GM19238 (cell line): ENCODE measurements around the gene ABI3BP.
A peak's percentile ranks its signal among the peaks of the same experiment; 100 is the strongest.

Experiments used
- DNase-seq: peaks from one replicate; pipeline ENCODE4 v3.0.0; 2011; ENCODE audit warnings: low spot score; ENCODE audit not compliant: insufficient read length

The ABI3BP gene

GRCh38 chr3:100744671-100745070 lies 248.6 kb downstream of the ABI3BP start:
- no peak for DNase-seq

DNA sequence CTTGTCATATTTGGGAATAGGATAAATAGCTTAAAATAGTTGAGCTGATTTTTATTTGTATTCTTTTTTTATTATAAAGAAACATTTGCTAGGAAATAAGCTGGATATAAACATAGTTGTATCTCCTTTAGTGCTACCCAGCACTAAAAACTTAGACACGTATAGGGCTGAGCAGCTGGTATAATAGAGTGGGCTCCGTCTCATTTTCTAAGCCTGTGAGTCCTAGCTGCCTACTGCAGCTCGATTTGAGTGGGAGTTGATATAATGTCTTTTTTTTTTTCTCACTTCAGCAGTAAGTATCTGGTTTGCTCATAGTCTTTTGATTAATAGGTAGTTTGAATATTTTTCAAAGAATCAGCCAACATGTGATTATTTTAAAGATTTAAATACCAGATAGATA lies 249.7 kb downstream of the ABI3BP start:
- no peak for DNase-seq

GRCh38 chr3:100740207-100740606 lies 253.0 kb downstream of the ABI3BP start:
- no peak for DNase-seq

DNA sequence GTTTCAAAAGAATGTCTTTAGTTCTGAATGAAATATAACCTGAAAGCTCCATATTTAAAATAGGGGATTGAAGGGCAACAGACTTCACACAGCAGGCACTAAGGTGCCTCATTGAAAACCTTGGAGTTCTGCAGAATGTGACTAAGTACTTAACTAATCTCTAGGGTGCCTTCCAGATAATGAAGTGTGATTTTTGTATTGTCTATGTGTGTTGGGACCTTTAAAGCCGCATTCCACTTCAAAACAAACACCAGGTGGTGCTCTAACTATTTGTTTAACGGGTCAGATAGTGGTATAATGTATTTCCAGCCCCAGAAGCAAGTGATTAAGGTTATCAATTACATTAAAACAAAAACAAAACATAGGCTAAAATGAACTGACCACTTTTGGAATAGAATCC lies 255.9 kb downstream of the ABI3BP start:
- DNase-seq, result no peak

- no peak for DNase-seq
Observed at GRCh38 chr3:100732435-100732834, 260.8 kb downstream of the ABI3BP start.

DNA sequence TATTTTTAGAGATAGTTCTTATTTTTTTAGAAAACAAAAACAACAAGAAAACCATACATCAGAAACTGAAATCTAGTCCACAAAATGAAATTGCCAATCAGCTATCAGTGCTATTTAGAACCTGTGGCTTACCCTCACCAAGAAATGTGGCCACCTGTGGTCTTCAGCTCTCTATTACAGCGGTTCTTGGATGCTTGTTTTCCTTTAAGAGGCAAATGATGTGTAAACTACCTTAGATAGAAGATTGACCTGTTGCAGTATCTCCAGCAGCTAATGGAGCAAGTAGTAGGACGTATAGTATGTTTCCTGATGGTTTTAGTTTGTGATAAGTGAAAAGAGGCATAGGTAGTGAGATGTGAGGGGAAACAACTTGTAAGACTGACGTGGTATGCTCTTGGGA lies 262.7 kb downstream of the ABI3BP start:
- no peak for DNase-seq

DNA sequence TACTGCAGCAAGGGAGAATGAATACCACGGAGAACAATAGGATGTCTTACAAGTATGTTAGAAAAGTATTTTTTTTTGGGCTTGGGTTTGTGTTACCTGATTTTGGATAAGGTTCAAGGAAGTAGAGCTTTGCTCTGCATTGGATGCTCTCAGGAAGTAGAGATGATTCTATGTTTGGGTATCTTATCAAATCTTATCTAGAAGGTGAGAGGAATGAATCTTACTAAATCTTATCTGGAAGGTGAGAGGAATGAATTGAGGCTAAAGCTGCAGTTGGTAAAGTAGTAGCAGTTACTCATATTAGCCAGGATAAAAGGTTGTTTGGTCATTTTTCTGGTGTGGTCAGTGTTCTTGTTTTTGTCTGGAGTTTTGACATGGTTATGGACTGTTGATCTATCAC lies 266.5 kb downstream of the ABI3BP start:
- DNase-seq, result no peak

DNA sequence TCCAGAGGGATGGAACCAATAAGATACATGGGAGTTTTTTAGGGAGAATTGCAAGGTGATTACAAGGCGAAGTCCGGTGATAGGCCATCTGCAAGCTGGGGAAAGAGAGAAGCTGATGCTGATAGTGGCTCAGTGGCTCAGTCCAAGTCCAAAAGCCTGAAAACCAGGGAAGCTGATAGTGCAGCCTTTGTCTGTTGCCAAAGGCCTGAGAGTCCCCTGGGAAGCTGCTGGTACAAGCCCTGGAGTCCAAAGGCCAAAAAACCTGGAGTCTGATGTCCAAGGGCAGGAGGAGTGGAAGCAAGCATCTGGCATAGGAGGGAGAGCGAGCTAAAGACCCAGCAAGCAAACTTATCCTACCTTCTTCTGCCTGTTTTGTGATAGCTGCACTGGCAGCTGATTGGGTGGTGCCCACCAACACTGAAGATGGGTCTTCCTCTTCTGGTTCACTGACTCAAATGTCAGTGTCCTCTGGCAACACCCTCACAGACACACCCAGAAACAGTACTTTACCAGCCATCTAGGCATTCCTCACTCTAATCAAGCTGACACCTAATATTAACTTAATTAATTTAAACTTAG lies 267.2 kb downstream of the ABI3BP start:
- DNase-seq, result no peak

- DNase-seq, result no peak
Observed at GRCh38 chr3:100720426-100720825, 272.8 kb downstream of the ABI3BP start.

GRCh38 chr3:100719136-100719535 lies 274.1 kb downstream of the ABI3BP start:
- DNase-seq, result no peak

GRCh38 chr3:100717637-100718487 lies 275.4 kb downstream of the ABI3BP start:
- DNase-seq, result no peak

DNA sequence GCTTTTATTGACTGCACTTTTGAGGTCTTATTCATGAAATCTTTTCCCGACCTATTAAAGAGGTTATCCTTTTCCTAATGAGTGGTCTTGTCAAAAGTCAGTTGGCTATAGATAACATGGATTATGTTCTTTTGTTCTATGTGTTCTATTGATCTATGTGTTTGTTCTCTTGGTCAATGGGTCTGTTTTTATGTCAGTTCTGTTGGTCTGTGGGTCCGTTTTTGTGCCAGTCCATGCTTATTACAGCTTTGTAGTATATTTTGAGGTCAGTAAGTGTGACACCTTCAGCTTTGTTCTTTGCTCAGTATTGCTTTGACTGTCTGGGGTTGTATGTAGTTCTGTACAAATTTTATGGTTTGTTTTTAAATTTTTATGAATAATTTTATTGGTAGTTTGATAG lies 276.2 kb downstream of the ABI3BP start:
- no peak for DNase-seq

DNA sequence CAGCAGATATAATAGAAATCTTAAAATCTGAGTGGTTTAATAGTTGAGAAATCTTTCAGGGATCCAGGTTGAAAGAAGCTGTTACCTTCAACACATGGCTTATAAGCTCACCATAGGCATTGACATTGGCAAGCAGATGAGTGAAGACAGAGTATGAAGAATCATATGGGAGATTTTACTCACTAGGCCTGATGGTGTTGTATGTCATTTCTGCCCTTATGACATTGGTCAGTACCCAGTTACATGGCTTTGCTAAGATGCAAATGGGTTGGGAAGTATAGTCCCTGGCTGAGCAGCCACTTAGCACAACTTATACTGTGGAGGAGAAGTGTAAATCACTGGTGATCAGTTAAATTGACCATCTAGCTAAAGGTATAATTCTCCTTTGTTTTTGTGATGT lies 278.0 kb downstream of the ABI3BP start:
- DNase-seq, result no peak

DNA sequence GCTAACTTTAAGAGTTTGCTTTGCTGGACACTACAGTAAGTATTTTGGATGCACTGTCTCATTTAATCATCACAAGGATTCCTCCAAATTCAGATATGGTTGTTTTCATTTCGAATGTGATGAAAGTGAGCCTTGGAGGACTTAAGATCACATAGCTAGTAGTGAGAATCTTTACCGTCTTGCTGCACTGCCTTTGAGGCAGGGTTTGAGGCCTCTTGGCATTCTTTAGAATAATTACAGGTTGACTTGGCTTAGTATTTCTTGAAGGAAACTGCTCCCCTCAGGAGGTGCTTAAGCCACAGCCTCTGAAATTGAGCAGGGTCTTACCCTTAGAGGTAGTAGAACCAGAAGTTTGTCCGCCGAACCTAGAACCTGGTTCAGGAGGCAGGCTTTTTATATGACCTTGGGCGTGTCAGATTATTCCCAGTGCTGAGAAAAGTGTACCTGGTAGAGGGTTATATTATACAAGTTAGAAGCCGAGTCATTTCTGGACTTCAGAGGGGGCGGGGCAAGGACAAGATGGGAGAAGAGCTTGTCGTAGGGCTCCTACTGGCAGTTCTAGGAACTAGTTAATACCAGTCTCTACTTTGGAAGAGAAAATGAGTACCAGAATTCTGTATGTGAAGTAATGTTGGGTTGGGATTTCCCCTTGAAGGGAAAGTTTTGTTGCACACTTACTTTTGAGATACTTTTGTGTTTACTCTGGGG lies 282.8 kb downstream of the ABI3BP start:
- peak; percentile 45 for DNase-seq

GRCh38 chr3:100709842-100710260 lies 283.4 kb downstream of the ABI3BP start:
- DNase-seq, result peak; percentile 4

DNA sequence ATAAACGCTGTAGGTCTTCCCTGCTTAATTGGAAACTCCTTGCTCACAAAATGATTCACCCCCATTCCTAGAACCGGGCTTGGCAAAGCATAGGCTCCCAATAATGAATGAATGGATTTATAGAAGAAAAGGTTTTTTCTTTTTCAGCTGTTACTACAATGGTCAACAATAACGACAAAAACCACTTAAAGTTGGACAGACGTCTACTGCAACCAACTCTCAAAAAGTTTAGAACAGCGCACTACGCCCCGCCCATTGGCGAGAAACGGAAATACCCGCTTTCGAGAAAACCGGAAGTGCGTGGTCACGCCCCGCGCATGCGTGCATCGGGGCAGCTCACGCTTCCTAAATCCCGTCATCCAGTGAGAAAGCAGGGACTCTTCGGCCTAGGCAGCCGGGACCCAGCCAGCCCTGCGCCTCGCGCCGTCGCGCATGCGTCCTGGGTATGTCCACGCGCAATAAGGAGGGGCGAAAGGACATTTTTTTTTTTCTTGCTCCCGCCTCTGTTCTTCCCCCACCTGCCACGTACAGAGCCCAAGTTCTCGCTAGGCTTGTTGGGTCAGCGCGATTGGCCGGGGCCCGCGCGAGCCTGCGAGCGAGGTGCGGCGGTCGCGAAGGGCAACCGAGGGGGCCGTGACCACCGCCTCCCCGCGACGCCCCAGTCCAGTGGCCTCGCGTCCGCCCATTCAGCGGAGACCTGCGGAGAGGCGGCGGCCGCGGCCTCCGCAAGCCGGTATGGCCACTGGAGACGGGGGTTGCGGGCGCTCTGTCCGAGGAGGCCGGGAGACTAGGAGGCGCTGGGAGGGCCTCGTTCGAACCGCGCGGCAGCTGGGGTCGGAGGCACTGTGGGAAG lies 284.0 kb downstream of the ABI3BP start, which contains the start of gene TFG:
Gene TFG (plus strand): TSS at position 506 of the 853 bp plus-strand sequence. CDS start 4,192 bp downstream, outside the sequence.
- peak; percentile 92 for DNase-seq

DNA sequence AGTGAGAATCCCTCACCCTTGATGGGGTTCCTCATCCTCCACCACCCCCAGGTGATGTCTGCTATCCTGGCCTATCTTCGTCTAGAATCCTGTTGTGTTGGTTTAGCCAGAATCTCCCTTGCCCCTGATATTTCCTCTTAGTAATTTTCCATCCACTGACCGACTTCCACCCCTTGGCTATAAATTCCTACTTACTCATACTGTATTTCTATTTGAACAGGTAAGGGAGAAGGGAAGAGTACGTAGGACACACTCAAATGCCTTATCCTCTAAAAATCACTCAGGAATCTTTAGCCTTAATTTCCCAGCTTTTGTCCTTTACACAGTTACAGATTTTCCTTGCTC lies 284.6 kb downstream of the ABI3BP start:
- no peak for DNase-seq

DNA sequence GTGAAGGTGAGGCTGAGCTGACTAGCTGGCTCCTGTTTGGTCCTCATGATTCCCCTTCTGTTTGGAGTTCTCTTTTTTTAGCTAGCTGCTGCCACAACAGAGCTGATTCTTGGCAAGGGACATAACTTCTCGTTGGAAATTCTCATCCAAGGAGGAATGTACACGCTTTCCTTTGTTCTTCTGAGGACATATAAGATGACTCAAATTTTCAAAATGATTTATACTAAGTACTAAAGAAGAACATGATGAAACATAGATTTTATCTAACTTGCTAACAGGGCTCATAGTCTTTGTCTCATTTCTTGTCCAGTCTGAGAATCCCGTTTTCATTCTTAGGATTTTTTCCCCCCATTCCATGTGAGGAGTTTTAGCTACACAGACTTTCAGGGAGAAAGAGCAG lies 286.9 kb downstream of the ABI3BP start:
- no peak for DNase-seq

- DNase-seq, result no peak
Observed at GRCh38 chr3:100703865-100704264, 289.4 kb downstream of the ABI3BP start.

GRCh38 chr3:100702980-100703345 lies 290.3 kb downstream of the ABI3BP start:
- DNase-seq, result no peak
